NOMO-1 treated with DMSO at 0.1 percent for 48 hours (cell line): ENCODE results near the gene SLC66A1.
A peak's percentile ranks its signal among the peaks of the same experiment; 100 is the strongest.

ENCODE experiments used
- DNase-seq: peaks from one replicate; lab custom pipeline; 2025; ENCODE audit not compliant: unreplicated experiment; lab: John Stamatoyannopoulos, UW

Gene SLC66A1

GRCh38 chr1:19342062-19342750 lies 30.1 kb downstream of the SLC66A1 start:
- no peak for DNase-seq

GRCh38 chr1:19342894-19343616 lies 30.9 kb downstream of the SLC66A1 start:
- no peak for DNase-seq

GRCh38 chr1:19343617-19344350 lies 31.7 kb downstream of the SLC66A1 start:
- no peak for DNase-seq

- DNase-seq, result no peak
Measured at GRCh38 chr1:19344372-19344810, 32.3 kb downstream of the SLC66A1 start.

- no peak for DNase-seq
Measured at GRCh38 chr1:19344831-19345230, 32.7 kb downstream of the SLC66A1 start.

- no peak for DNase-seq
Measured at GRCh38 chr1:19345391-19345790, 33.3 kb downstream of the SLC66A1 start.

GRCh38 chr1:19346026-19346425 lies 33.9 kb downstream of the SLC66A1 start:
- peak; percentile 8 for DNase-seq

GRCh38 chr1:19347533-19348172 lies 35.5 kb downstream of the SLC66A1 start:
- peak; percentile 72 for DNase-seq

- DNase-seq, result no peak
Measured at GRCh38 chr1:19348441-19349198, 36.5 kb downstream of the SLC66A1 start.

- no peak for DNase-seq
Measured at GRCh38 chr1:19349999-19350398, 37.9 kb downstream of the SLC66A1 start.

GRCh38 chr1:19350566-19350965 lies 38.4 kb downstream of the SLC66A1 start:
- no peak for DNase-seq

GRCh38 chr1:19351873-19352272 lies 39.7 kb downstream of the SLC66A1 start:
- DNase-seq, result no peak

GRCh38 chr1:19352839-19353238 lies 40.7 kb downstream of the SLC66A1 start:
- DNase-seq, result no peak

- no peak for DNase-seq
Measured at GRCh38 chr1:19353596-19353995, 41.5 kb downstream of the SLC66A1 start.

- DNase-seq, result no peak
Measured at GRCh38 chr1:19354531-19354981, 42.4 kb downstream of the SLC66A1 start.

GRCh38 chr1:19356266-19356665 lies 44.1 kb downstream of the SLC66A1 start:
- no peak for DNase-seq

GRCh38 chr1:19357299-19357986 lies 45.3 kb downstream of the SLC66A1 start:
- DNase-seq, result no peak

- no peak for DNase-seq
Measured at GRCh38 chr1:19358710-19359109, 46.6 kb downstream of the SLC66A1 start.

- DNase-seq, result no peak
Measured at GRCh38 chr1:19359357-19359756, 47.2 kb downstream of the SLC66A1 start.

- peak; percentile 43 for DNase-seq
Measured at GRCh38 chr1:19360016-19360415, 47.9 kb downstream of the SLC66A1 start.
